T-helper 2 cell treated with Interferon-gamma antibody and Interleukin-4, amounts not matched to agents 5 μg/mL and 100 μg/mL, for 36 hours (primary cell): ENCODE measurements around the gene BLOC1S6.
"Not testable (repeated sequence)": the region's sequence is repeated elsewhere in the genome, so short reads cannot be mapped to it uniquely, and the experiment has no call there.

ENCODE experiments used
- DNase-seq: peaks from one replicate; pipeline ENCODE4 v3.0.0; 2021; ENCODE audit warnings: low spot score
- H3K27ac Mint-ChIP-seq: one replicate; pipeline ENCODE4 v1.8.0; 2021; ENCODE audit warnings: mild to moderate bottlenecking, mixed read lengths
- H3K27me3 Mint-ChIP-seq: one replicate; pipeline ENCODE4 v1.8.0; 2021; ENCODE audit warnings: low read depth, mixed read lengths
- H3K36me3 Mint-ChIP-seq: one replicate; pipeline ENCODE4 v1.8.0; 2021; ENCODE audit warnings: low read depth, mixed read lengths
- H3K4me1 Mint-ChIP-seq: one replicate; pipeline ENCODE4 v1.8.0; 2021; ENCODE audit warnings: low read depth, mixed read lengths
- H3K4me3 Mint-ChIP-seq: one replicate; pipeline ENCODE4 v1.8.0; 2022; ENCODE audit warnings: mild to moderate bottlenecking, moderate library complexity, mixed read lengths
- H3K9me3 Mint-ChIP-seq: one replicate; pipeline ENCODE4 v1.8.0; 2021; ENCODE audit warnings: mixed read lengths

BLOC1S6 gene

GRCh38 chr15:45640616-45641015 lies 53.4 kb downstream of the BLOC1S6 start:
- Mint-ChIP-seq H3K4me3 (no peak overlapping the region), H3K9me3 (no peaks in the 10 kb centered on the region), H3K27me3 (no peaks in the 10 kb centered on the region), H3K27ac (no peak overlapping the region), H3K4me1 (peaks cover 67% of the 10 kb centered on the region), H3K36me3 (peaks cover 66% of the 10 kb centered on the region)
- DNase-seq: no peak

DNA sequence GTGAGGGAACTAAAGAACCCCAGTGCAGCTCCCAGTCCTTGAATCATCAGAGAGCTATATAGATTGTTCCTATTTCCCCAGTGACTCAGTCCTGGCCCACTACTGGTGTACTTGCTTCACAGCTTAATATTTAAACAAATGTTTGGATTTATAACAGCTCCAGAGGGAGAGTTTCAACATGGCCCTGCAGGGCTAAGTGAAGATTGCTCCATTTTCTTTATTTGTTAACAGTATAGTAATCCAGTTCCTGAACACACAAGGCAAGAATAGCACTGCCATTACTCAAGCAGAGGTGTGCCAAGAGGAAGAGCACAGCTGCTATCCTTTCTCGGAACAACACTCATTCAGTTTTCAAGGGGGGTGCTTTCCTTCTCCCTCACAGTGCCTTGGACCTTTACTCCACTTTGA lies 54.2 kb downstream of the BLOC1S6 start:
- no peaks in the 10 kb centered on the region for H3K27me3 Mint-ChIP-seq
- no peaks in the 10 kb centered on the region for H3K9me3 Mint-ChIP-seq
- peaks cover 74% of the 10 kb centered on the region for H3K4me1 Mint-ChIP-seq
- DNase-seq: no peak
- no peak overlapping the region for H3K27ac Mint-ChIP-seq
- H3K36me3 Mint-ChIP-seq: peaks cover 63% of the 10 kb centered on the region
- peak overlapping the region; percentile 1 for H3K4me3 Mint-ChIP-seq

DNA sequence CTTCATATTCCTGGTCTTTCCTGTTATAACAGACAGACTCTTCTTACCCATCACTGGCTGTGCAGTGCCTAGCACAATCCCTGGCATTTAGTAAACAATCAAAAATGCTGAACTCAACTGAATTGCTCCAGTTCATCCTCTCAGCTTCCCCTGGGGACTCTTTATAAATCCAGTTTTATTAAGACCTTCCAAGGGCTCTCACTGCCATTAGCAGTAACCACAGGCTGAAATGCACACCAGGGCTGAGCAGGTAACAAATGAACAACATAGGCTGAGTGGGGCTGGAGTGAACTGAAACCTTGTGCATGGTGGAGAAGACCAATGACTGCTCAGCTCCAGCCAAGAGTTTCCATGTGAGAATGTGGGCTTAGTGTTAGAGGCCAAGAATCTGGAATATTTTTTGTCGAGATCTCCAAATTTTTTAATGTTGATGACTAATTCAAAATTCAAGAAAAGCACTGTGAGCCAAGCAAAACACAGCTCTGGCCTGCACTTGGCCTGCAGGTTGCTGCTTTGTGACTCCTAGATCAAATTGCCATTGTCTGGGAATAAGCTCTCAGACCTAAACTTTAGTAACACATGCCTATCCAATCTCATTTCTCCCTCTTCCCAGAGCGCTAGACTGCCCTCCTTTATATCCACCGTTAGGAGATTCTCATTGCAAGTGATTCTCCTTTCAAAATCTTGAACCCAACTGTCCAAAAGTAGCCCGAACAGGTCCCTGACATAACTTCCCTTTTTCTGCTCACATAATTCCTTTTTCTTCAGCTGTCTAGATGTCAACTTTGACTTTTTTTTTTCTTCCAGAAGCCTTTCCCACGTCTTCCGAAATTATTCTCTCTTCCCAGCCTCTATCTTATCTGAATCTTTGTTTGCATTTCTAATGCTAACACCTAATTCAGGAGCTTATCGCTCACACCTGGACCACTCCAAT lies 55.1 kb downstream of the BLOC1S6 start:
- Mint-ChIP-seq H3K9me3 (no peaks in the 10 kb centered on the region), H3K27me3 (no peaks in the 10 kb centered on the region), H3K36me3 (peaks cover 58% of the 10 kb centered on the region), H3K27ac (no peak overlapping the region), H3K4me1 (peaks cover 76% of the 10 kb centered on the region), H3K4me3 (peak overlapping the region; percentile 1)
- DNase-seq: no peak

DNA sequence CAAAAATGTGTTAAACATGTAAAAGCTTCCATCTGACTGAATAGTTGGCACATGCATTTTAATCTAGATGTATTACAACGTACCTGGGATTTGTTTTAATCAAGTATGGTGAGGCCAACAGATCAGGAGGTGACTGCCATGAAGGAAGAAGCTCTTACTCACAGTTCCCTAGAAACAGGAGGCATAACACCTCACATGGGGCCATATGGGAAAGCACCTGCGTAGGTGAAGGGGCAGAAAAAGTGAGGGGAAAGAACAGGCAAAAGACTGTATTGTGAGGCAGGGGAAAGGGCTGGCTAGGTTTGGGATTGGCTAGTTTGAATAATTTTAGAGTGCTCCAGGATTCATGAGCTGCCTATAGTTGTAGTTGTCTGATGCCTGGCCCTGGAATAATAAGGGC lies 57.3 kb downstream of the BLOC1S6 start:
- peak; percentile 16 for DNase-seq
- Mint-ChIP-seq H3K27ac (peak overlapping the region; percentile 54), H3K27me3 (no peaks in the 10 kb centered on the region), H3K36me3 (peaks cover 40% of the 10 kb centered on the region), H3K9me3 (no peaks in the 10 kb centered on the region), H3K4me1 (peaks cover 64% of the 10 kb centered on the region), H3K4me3 (peak overlapping the region; percentile 32)

DNA sequence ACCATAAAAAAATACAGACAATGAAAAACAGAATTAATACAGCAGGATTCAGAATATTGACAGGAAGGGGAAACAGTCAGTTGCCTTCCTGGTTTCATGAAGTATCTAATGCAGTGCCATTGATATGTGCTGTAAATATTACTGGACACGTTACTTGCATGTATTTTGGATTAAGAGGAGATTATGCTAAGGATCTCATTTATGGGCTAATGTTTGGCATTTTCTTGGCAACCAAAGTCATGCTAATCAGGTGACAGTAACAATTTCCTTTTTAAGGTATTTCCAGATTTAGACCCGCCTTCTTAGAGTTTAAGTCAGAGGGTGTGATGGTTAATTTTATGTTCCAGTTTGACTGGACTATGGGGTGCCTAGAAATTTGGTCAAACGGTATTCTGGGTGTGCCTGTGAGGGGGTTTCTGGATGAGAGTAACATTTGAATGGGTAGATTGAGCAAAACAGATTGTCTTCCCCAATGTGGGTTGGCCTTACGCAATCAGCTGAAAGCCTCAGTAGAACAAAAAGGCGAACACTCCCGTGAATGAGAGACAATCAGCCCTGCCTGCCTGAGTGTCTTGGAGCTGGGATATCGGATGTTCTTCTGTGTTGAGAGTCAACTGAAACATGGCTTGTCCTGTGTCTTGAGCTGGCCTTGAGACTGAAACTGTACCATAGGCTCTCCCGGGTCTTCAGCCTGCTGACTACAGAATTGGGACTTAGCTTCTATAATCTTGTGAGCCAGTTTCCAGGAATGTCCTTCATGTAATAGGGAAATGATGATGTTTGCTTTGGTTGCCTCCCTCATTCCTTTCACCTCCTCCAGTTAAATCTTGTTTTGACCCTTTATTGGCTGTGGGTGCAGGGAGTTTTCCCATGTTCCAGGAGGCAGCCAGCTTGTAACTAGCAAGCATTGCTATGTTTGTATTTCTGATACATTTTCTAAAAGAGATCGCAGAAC lies 58.1 kb downstream of the BLOC1S6 start:
- H3K27me3 Mint-ChIP-seq: no peaks in the 10 kb centered on the region
- peak overlapping the region; percentile 18 for H3K4me3 Mint-ChIP-seq
- peak; percentile 36 for DNase-seq
- peaks cover 3% of the 10 kb centered on the region for H3K9me3 Mint-ChIP-seq
- peaks cover 38% of the 10 kb centered on the region for H3K36me3 Mint-ChIP-seq
- H3K27ac Mint-ChIP-seq: peak overlapping the region; percentile 22
- peaks cover 62% of the 10 kb centered on the region for H3K4me1 Mint-ChIP-seq

GRCh38 chr15:45646220-45646619 lies 59.0 kb downstream of the BLOC1S6 start:
- no peaks in the 10 kb centered on the region for H3K27me3 Mint-ChIP-seq
- H3K9me3 Mint-ChIP-seq: peaks cover 5% of the 10 kb centered on the region
- no peak overlapping the region for H3K4me3 Mint-ChIP-seq
- H3K4me1 Mint-ChIP-seq: peaks cover 55% of the 10 kb centered on the region
- no peak overlapping the region for H3K27ac Mint-ChIP-seq
- peaks cover 37% of the 10 kb centered on the region for H3K36me3 Mint-ChIP-seq
- no peak for DNase-seq

DNA sequence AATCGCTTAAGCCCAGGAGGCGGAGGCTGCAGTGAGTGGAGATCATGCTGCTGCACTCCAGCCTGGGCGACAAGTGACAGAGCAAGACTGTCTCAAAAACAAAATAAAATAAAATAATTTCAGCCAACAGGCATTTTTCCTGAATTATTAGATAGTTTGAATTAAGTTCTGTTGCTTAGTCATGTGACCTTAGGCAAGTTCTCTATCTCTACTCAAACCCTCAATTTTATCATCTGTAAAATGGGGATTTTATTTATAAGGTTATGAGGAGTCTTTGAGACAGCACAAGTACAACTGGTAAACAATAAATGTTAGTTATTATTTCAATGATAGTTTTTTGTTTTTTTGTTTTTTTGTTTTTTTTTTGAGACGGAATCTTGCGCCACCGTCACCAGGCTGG lies 60.6 kb downstream of the BLOC1S6 start:
- peaks cover 5% of the 10 kb centered on the region for H3K9me3 Mint-ChIP-seq
- peaks cover 41% of the 10 kb centered on the region for H3K4me1 Mint-ChIP-seq
- peaks cover 29% of the 10 kb centered on the region for H3K36me3 Mint-ChIP-seq
- no peak overlapping the region for H3K4me3 Mint-ChIP-seq
- no peaks in the 10 kb centered on the region for H3K27me3 Mint-ChIP-seq
- no peak overlapping the region for H3K27ac Mint-ChIP-seq
- DNase-seq: no peak

DNA sequence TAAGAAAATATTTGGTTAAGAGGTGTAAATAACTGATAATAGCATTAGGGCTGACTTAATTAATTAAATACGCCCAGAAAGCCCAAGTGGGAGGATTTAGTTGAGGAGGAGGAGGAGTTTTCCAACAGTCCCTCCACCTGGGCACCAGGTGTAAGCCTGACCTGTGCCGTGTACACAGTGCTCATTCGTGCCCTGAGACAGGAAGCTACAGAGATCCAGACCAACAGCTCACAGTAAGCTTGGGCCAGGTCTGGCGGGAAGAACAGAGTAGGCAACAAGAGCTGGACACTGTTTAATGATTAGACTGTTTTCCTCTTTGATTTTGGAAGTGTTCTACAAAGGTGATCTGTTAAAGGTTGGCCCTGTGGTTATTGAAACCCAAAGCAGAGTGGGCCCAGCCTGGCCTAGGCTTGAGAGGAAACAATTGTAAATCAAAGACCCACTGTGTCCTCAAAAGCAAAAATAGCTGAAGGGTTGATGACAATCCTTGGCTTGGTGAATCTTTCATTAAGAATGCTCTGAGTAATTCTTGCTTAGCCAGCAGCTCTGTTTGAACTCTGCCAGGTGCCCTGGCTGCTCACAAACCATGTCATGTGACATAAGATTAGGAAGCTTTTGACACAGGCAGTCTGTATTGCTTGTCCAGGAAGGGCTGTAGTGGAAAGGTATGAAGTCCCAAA lies 61.5 kb downstream of the BLOC1S6 start:
- H3K27me3 Mint-ChIP-seq: no peaks in the 10 kb centered on the region
- peak overlapping the region; percentile 47 for H3K27ac Mint-ChIP-seq
- no peak overlapping the region for H3K4me3 Mint-ChIP-seq
- H3K9me3 Mint-ChIP-seq: peaks cover 5% of the 10 kb centered on the region
- peaks cover 25% of the 10 kb centered on the region for H3K36me3 Mint-ChIP-seq
- peaks cover 41% of the 10 kb centered on the region for H3K4me1 Mint-ChIP-seq
- no peak for DNase-seq

DNA sequence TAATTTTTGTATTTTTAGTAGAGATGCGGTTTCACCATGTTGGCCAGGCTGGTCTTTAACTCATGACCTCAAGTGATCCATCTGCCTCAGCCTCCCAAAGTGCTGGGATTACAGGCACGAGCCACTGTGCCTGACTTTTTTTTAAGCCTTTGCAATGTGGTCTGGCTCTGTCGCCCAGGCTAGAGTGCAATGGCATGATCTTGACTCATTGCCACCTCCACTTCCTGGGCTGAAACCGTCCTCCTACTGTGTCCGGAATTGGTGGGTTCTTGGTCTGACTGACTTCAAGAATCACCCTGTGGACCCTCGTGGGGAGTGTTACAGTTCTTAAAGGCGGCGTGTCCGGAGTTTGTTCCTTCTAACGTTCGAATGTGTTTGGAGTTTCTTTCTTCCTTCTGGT lies 62.8 kb downstream of the BLOC1S6 start:
- not testable (repeated sequence) for H3K9me3 Mint-ChIP-seq, H3K4me3 Mint-ChIP-seq, H3K27me3 Mint-ChIP-seq
- Mint-ChIP-seq H3K36me3 (peaks cover 26% of the 10 kb centered on the region), H3K27ac (peak overlapping the region; percentile 36), H3K4me1 (peaks cover 38% of the 10 kb centered on the region)
- peak; percentile 17 for DNase-seq

DNA sequence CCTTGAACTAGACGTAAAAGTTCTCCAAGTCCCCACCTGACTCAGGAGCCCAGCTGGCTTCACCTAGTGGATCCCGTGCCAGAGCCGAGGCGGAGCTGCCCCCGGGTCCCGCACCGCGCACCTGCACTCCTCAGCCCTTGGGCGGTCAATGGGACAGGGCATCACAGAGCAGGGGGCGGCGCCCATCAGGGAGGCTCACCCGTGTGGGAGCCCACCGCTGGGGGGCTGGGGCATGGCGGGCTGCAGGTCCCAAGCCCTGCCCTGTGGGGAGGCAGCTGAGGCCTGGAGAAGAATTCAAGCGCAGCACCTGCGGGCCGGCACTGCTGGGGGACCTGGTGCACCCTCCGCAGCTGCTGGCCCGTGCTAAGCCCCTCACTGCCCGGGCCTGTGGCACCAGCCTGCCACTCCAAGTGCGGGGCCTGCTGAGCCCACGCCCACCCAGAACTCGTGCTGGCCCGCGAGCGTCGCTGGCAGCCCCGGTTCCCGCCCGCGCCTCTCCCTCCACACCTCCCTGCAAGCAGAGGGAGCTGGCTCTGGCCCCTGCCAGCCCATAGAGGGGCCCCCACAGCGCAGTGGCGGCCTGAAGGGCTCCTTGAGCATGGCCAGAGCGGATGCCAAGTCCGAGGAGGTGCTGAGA lies 63.8 kb downstream of the BLOC1S6 start:
- Mint-ChIP-seq H3K27ac (no peak overlapping the region), H3K36me3 (peaks cover 21% of the 10 kb centered on the region), H3K4me1 (peaks cover 33% of the 10 kb centered on the region), H3K9me3 (peaks cover 5% of the 10 kb centered on the region), H3K27me3 (no peaks in the 10 kb centered on the region), H3K4me3 (no peak overlapping the region)
- DNase-seq: no peak

DNA sequence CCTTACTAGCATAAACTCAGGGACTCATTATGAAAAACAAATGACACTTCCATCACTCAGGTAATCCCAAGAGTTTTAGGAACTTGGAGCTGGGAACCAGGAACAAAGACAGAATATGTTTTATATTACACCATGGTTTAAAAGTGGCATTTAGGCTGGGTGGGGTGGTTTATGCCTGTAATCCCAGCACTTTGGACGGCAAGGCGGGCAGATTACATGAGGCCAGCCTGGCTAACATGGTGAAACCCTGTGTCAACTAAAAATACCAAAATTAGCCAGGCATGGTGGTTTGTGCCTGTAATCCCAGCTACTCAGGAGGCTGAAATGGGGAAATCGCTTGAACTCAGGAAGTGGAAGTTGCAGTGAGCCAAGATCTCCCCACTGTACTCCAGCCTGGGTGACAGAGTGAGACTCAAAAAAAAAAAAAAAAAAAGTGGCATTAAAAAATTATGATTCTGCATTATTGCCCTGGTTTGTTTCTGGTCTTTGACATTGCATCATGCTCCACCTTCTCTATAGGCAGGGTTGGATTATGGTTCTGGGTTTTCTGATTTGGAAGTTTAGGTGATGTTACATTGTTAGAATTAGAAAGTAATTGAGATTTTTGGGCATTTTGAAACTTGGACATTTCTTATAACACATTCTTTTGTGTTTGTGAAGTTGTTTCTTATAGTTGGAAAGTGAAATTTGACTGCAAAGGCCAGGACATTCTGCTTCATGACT lies 66.7 kb downstream of the BLOC1S6 start:
- Mint-ChIP-seq H3K4me3 (no peak overlapping the region), H3K4me1 (peaks cover 26% of the 10 kb centered on the region), H3K36me3 (peaks cover 25% of the 10 kb centered on the region), H3K27me3 (no peaks in the 10 kb centered on the region), H3K27ac (peak overlapping the region; percentile 31), H3K9me3 (peaks cover 5% of the 10 kb centered on the region)
- no peak for DNase-seq

DNA sequence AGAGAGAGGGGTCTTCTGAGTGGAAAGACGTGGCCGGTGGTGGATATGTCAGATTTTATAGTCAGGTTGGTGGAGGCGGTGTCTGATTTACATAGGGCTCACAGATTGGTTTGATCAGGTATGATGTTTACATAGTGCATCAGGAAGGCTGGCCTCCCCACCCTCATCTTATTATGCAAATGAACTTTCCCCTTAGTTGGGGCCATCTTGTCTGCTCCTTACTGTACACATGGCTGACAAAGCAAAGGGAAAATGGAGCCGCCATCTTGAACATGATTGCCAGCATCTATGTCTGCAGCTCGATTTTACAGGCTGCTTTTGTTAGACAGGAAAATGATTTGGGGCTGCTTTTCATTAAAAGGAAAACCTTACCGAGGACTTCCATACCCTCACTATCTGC lies 67.6 kb downstream of the BLOC1S6 start:
- Mint-ChIP-seq H3K36me3 (peaks cover 26% of the 10 kb centered on the region), H3K4me1 (peaks cover 23% of the 10 kb centered on the region), H3K27ac (no peak overlapping the region), H3K27me3 (no peaks in the 10 kb centered on the region), H3K9me3 (peaks cover 5% of the 10 kb centered on the region), H3K4me3 (no peak overlapping the region)
- DNase-seq: no peak

GRCh38 chr15:45657254-45657653 lies 70.1 kb downstream of the BLOC1S6 start:
- H3K36me3 Mint-ChIP-seq: peaks cover 22% of the 10 kb centered on the region
- H3K27ac Mint-ChIP-seq: peak overlapping the region; percentile 45
- H3K4me3 Mint-ChIP-seq: no peak overlapping the region
- peaks cover 23% of the 10 kb centered on the region for H3K4me1 Mint-ChIP-seq
- H3K27me3 Mint-ChIP-seq: no peaks in the 10 kb centered on the region
- no peak for DNase-seq
- H3K9me3 Mint-ChIP-seq: no peaks in the 10 kb centered on the region
